Parathyroid adenoma (tissue), 2 donors: ENCODE results near the gene TCL1B.
"Not testable (repeated sequence)": the region's sequence is repeated elsewhere in the genome, so short reads cannot be mapped to it uniquely, and the experiment has no call there.

Experiments
- H2AFZ ChIP-seq: fragments of 300-600 bp; sonication (generic); one replicate; pipeline ENCODE4 v1.7.0; 2017; ENCODE audit warnings: antibody characterized with exemption, mild to moderate bottlenecking
- H3K27ac ChIP-seq: fragments of 300-600 bp; sonication (generic); one replicate; pipeline ENCODE4 v1.7.0; 2017
- H3K27me3 ChIP-seq: fragments of 300-600 bp; sonication (generic); one replicate; pipeline ENCODE4 v1.7.0; 2017; ENCODE audit warnings: low read length; ENCODE audit not compliant: control insufficient read depth, insufficient read depth
- H3K36me3 ChIP-seq: fragments of 300-600 bp; sonication (generic); one replicate; pipeline ENCODE4 v1.7.0; 2017; ENCODE audit warnings: low read length; ENCODE audit not compliant: control insufficient read depth, insufficient read depth
- H3K4me1 ChIP-seq: fragments of 300-600 bp; sonication (generic); one replicate; pipeline ENCODE4 v1.7.0; 2017; ENCODE audit warnings: control low read depth
- H3K4me2 ChIP-seq: fragments of 300-600 bp; sonication (generic); one replicate; pipeline ENCODE4 v1.7.0; 2017; ENCODE audit warnings: low read length
- H3K4me3 ChIP-seq: fragments of 300-600 bp; sonication (generic); one replicate; pipeline ENCODE4 v1.7.0; 2017; ENCODE audit warnings: low read depth, low read length
- H3K79me2 ChIP-seq: fragments of 300-600 bp; sonication (generic); one replicate; pipeline ENCODE4 v1.7.0; 2017; ENCODE audit warnings: control low read depth
- H3K9ac ChIP-seq: fragments of 300-600 bp; sonication (generic); one replicate; pipeline ENCODE4 v1.7.0; 2017; ENCODE audit warnings: mild to moderate bottlenecking
- H3K9me3 ChIP-seq: fragments of 300-600 bp; sonication (generic); one replicate; pipeline ENCODE4 v1.7.0; 2017; ENCODE audit warnings: low read length; ENCODE audit not compliant: control insufficient read depth
- TF ChIP-seq, protein P1 (sequence below): fragments of 300-600 bp; sonication (generic); IDR thresholded peaks from one replicate; pipeline ENCODE4 v1.7.0; 2017; ENCODE audit warnings: antibody characterized with exemption, mild to moderate bottlenecking
- donor health status: primary hyperparathyroidism.

Gene TCL1B

DNA sequence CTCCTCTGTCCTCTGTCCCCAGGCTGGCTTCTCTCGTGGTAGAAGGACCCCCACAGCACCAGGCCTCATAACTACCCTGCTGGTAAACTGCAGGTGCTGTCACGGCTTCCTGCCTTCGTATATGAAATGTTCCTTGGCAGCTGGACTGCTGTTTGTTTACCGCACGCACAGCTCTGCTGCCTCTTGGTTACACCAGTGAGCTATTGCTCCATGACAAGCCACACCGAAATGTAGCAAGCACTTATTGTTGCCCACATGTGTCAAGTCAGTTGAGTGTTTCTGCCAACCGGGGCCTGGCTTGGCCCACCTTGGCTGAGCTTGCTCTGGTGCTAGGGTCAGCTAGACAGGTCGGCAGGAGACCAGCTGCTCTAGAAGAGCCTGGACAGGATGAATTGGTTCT lies 21.7 kb upstream of the TCL1B start:
- H3K27ac ChIP-seq: peak overlapping the region; percentile 90
- H3K36me3 ChIP-seq: no peaks in the 10 kb centered on the region
- H3K79me2 ChIP-seq: no peaks in the 10 kb centered on the region
- TF ChIP-seq, protein P1, sequence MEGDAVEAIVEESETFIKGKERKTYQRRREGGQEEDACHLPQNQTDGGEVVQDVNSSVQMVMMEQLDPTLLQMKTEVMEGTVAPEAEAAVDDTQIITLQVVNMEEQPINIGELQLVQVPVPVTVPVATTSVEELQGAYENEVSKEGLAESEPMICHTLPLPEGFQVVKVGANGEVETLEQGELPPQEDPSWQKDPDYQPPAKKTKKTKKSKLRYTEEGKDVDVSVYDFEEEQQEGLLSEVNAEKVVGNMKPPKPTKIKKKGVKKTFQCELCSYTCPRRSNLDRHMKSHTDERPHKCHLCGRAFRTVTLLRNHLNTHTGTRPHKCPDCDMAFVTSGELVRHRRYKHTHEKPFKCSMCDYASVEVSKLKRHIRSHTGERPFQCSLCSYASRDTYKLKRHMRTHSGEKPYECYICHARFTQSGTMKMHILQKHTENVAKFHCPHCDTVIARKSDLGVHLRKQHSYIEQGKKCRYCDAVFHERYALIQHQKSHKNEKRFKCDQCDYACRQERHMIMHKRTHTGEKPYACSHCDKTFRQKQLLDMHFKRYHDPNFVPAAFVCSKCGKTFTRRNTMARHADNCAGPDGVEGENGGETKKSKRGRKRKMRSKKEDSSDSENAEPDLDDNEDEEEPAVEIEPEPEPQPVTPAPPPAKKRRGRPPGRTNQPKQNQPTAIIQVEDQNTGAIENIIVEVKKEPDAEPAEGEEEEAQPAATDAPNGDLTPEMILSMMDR: no peak
- H3K4me2 ChIP-seq: no peak overlapping the region
- H2AFZ ChIP-seq: peak overlapping the region; percentile 56
- H3K4me3 ChIP-seq: no peak overlapping the region
- H3K9me3 ChIP-seq: no peaks in the 10 kb centered on the region
- H3K9ac ChIP-seq: no peak overlapping the region
- H3K4me1 ChIP-seq: peaks cover 77% of the 10 kb centered on the region
- H3K27me3 ChIP-seq: no peaks in the 10 kb centered on the region

DNA sequence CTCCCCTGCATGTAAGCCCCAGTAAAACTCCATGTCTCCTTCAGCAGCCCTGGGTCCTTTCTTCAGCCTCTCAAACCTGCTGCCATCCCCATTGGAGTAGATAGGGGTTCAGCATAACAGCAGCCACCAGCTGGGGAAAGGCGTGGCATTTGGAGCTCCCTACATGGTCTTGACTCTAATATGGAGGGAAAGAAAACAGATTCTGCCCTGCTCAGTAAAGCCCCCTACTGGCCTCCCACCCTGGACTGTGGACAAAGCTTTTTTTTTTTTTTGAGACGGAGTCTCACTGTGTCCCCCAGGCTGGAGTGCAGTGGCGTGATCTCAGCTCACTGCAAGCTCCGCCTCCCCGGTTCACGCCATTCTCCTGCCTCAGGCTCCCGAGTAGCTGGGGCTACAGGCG lies 20.7 kb upstream of the TCL1B start:
- not testable (repeated sequence) for H3K27me3 ChIP-seq, H3K9me3 ChIP-seq, H3K9ac ChIP-seq, H3K4me2 ChIP-seq, H3K4me3 ChIP-seq, H3K36me3 ChIP-seq, H3K79me2 ChIP-seq
- peak overlapping the region; percentile 36 for H2AFZ ChIP-seq
- TF ChIP-seq, protein P1: peak; percentile 25
- H3K27ac ChIP-seq: peak overlapping the region; percentile 90
- peaks cover 68% of the 10 kb centered on the region for H3K4me1 ChIP-seq

DNA sequence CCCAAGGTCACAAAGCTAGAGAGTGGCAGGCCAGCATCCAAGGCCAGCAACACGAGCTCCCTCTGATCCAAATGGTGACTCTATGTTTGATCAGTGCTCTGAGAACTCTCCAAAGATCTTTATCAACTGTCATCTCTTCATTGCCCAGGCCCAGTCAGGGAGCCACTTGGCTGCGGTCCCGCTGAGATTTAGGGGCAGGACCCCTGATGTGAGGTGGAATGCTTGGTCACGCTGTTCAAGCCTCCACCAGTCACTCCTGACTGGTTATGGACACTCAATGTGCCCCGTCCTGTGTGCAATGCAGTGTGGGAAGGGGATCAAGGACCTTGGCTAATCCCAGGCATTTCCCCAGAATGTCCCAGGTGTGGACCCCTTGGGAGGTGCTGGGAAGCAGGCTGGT lies 19.8 kb upstream of the TCL1B start:
- Histone ChIP-seq H3K79me2 (no peaks in the 10 kb centered on the region), H3K9me3 (no peaks in the 10 kb centered on the region), H3K4me1 (peaks cover 60% of the 10 kb centered on the region), H3K27me3 (no peaks in the 10 kb centered on the region), H3K9ac (no peak overlapping the region), H3K36me3 (no peaks in the 10 kb centered on the region), H3K4me3 (no peak overlapping the region), H2AFZ (no peak overlapping the region), H3K27ac (peak overlapping the region; percentile 90), H3K4me2 (no peak overlapping the region)
- TF ChIP-seq, protein P1: no peak

DNA sequence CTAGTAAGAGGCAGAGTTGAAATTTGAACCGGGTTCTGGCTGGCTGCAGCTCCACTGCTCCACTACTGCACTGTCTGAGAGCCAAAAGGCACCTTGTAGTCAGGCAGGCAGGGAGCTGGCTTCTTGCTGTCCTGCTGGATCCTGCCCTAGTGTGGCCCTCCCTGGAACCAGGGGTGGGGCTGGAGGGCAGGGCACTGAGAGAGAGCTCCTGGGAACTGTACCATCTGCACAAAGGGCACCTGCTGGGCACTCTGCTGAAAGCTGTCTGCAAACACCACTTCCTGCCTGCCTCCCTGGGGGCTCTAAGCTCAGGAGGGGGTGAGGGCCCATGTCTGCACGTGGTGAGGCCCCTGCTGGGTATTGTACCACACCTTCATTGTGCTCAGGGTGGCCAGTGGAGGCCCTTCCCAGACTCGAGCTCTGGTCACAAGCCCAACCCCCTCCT lies 19.0 kb upstream of the TCL1B start:
- Histone ChIP-seq H2AFZ (peak overlapping the region; percentile 64), H3K27me3 (no peaks in the 10 kb centered on the region), H3K4me3 (no peak overlapping the region), H3K9ac (no peak overlapping the region), H3K4me1 (peaks cover 56% of the 10 kb centered on the region), H3K9me3 (no peaks in the 10 kb centered on the region), H3K36me3 (no peaks in the 10 kb centered on the region), H3K27ac (peak overlapping the region; percentile 90), H3K79me2 (no peaks in the 10 kb centered on the region), H3K4me2 (no peak overlapping the region)
- TF ChIP-seq, protein P1: no peak

DNA sequence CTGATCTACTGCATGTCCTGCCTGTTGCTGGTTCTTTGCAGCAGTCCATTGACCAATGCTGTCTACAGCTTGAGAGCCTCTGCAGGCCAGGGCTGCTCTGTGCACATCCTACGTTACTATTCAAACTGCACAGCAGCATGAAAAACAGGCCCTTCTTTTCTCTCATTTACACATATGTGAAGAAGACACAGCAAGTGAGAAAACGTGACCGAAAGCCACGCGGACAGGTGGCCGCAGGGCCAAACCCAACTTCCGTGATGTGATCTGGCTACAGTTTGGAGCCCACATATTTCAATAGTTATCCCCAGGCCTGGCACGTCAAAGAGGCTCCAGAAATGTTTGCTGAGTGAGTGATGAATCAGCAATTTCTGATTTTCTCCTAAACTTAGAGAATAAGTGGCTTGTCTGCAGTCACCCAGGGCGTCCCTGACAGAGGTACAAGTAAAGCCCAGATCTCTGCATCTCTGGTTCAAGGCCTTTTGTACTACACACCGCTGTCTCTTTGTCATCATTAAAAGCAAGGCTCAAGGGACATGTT lies 17.9 kb upstream of the TCL1B start:
- peak overlapping the region; percentile 62 for H3K27ac ChIP-seq
- H3K9me3 ChIP-seq: no peaks in the 10 kb centered on the region
- no peak overlapping the region for H3K4me2 ChIP-seq
- H3K36me3 ChIP-seq: no peaks in the 10 kb centered on the region
- H2AFZ ChIP-seq: peak overlapping the region; percentile 54
- no peaks in the 10 kb centered on the region for H3K27me3 ChIP-seq
- no peak overlapping the region for H3K4me3 ChIP-seq
- peaks cover 51% of the 10 kb centered on the region for H3K4me1 ChIP-seq
- no peaks in the 10 kb centered on the region for H3K79me2 ChIP-seq
- no peak overlapping the region for H3K9ac ChIP-seq
- TF ChIP-seq, protein P1: no peak
